Mucosa of rectum (tissue), 2 donors: ENCODE results near the gene SMIM36.
A peak's percentile ranks its signal among the peaks of the same experiment; 100 is the strongest.
"Not testable (repeated sequence)": the region's sequence is repeated elsewhere in the genome, so short reads cannot be mapped to it uniquely, and the experiment has no call there.

Experiments used
- H3K27ac ChIP-seq, 2 donors: one replicate each; pipeline ENCODE4 v1.7.0; 2013; ENCODE audit warnings: inconsistent platforms in 2 of 2, low read depth in 2 of 2, low read length in 2 of 2
- H3K27me3 ChIP-seq, 2 donors: one replicate each; pipeline ENCODE4 v1.7.0; 2013; ENCODE audit warnings: low read length in 2 of 2; ENCODE audit not compliant: control insufficient read depth in 2 of 2, insufficient read depth in 2 of 2
- H3K36me3 ChIP-seq, 2 donors: one replicate each; pipeline ENCODE4 v1.7.0; 2013; ENCODE audit warnings: low read length in 2 of 2; ENCODE audit not compliant: control insufficient read depth in 2 of 2, insufficient read depth in 2 of 2
- H3K4me1 ChIP-seq, 2 donors: one replicate each; pipeline ENCODE4 v1.7.0; 2013; ENCODE audit warnings: low read length in 2 of 2, mild to moderate bottlenecking in 1 of 2; ENCODE audit not compliant: control insufficient read depth in 2 of 2, insufficient read depth in 2 of 2
- H3K4me3 ChIP-seq, 2 donors: one replicate each; pipeline ENCODE4 v1.7.0; 2013; ENCODE audit warnings: low read length in 2 of 2
- H3K9ac ChIP-seq, 2 donors: one replicate each; pipeline ENCODE4 v1.7.0; 2013; ENCODE audit warnings: low read length in 2 of 2, low read depth in 1 of 2, mild to moderate bottlenecking in 1 of 2
- H3K9me3 ChIP-seq, 2 donors: one replicate each; pipeline ENCODE4 v1.7.0; 2013; ENCODE audit warnings: low read length in 2 of 2; ENCODE audit not compliant: control insufficient read depth in 2 of 2
- donor health status: healthy.
- donor health status: Normal muscosa, but diverticular disease.

The SMIM36 gene

DNA sequence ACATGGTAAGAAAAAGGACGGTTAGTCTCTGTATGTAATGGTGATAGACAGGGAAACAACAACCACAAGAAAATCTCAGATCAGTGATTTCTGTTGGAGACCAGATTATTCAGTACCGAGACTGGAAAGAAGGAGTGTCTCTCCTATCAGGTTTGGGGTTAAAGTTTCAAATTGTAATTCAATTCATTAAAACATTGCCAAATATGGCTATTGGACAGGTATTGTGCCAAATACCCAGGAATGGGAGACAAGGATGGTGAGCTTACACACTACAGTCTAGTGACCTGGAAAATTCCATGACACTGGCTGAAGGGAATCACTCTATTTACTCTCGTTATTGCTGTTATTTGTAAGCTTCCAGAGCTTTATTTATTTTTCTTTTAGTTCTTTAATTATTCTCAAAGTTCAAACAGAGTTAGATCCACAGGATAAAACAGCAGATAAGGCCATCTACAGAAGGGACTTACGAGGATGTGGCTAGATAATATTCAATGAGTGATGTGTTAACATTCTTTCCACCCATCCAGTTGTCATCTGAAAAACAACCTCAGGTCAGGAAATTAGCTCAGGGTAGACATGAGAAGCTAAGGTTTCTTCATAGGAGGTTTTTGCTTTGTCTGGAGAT lies 64.6 kb downstream of the SMIM36 start:
- no peaks in the 10 kb centered on the region for H3K9me3 ChIP-seq
- no peaks in the 10 kb centered on the region for H3K36me3 ChIP-seq
- no peaks in the 10 kb centered on the region for H3K27me3 ChIP-seq
- H3K9ac ChIP-seq = no peak overlapping the region
- no peak overlapping the region for H3K4me3 ChIP-seq
- H3K27ac ChIP-seq = peak overlapping the region in 1 of 2 donors; percentile 27
- H3K4me1 ChIP-seq = peaks cover 7 to 15% of the 10 kb centered on the region in 2 donors

GRCh38 chr17:55446004-55446403 lies 65.2 kb downstream of the SMIM36 start:
- not testable (repeated sequence) for H3K9me3 ChIP-seq, H3K36me3 ChIP-seq, H3K27me3 ChIP-seq, H3K4me3 ChIP-seq, H3K9ac ChIP-seq
- Histone ChIP-seq H3K27ac (peak overlapping the region in 1 of 2 donors; percentile 27), H3K4me1 (peaks cover 7 to 13% of the 10 kb centered on the region in 2 donors)

- no peaks in the 10 kb centered on the region for H3K27me3 ChIP-seq
- no peak overlapping the region for H3K27ac ChIP-seq
- no peaks in the 10 kb centered on the region for H3K9me3 ChIP-seq
- H3K4me1 ChIP-seq = peaks cover 0 to 7% of the 10 kb centered on the region in 2 donors
- H3K9ac ChIP-seq = no peak overlapping the region
- no peaks in the 10 kb centered on the region for H3K36me3 ChIP-seq
- H3K4me3 ChIP-seq = no peak overlapping the region
These were observed 66.5 kb downstream of the SMIM36 start for GRCh38 chr17:55444471-55445441.

GRCh38 chr17:55443904-55444303 lies 67.3 kb downstream of the SMIM36 start:
- Histone ChIP-seq H3K27me3 (no peaks in the 10 kb centered on the region), H3K4me3 (no peak overlapping the region), H3K9me3 (no peaks in the 10 kb centered on the region), H3K4me1 (peaks cover 0 to 3% of the 10 kb centered on the region in 2 donors), H3K9ac (no peak overlapping the region), H3K27ac (peak overlapping the region in 1 of 2 donors; percentile 17), H3K36me3 (no peaks in the 10 kb centered on the region)

DNA sequence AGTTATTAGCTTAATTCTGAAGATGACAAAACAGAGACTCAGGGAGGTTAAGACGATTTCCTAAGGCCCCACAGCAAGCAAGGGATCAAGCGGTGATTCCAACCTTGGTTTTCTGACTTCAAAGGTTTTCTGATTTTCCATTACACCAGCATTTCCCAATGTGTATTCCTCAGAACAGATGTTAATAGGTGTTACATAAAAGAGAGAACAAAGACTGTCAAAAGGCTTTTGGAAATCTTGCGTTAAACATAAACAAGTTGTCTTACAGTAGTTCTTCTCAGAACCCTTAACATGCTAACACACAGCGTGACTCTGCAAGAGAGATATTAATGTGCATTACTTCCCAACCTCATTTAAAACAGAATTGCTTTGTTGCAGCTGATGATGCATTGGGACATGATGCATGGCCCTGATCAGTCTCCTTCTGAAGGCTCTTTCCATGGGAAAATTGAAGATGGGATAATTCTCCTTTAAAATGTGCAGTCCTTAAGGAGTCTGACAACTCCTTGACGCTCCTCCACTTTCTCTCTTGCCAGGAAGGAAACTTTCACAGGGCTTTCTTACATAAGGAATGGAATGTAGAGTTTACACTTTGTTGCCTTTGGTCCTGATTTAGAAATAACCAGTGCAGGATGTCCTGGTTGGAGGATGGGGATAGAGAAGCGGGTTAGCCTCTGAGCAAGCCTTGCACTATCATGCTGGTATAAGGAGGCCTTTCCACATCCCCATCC lies 68.1 kb downstream of the SMIM36 start:
- Histone ChIP-seq H3K36me3 (no peaks in the 10 kb centered on the region), H3K9ac (no peak overlapping the region), H3K9me3 (no peaks in the 10 kb centered on the region), H3K4me1 (peaks cover 0 to 3% of the 10 kb centered on the region in 2 donors), H3K27me3 (no peaks in the 10 kb centered on the region), H3K4me3 (no peak overlapping the region), H3K27ac (peak overlapping the region in 1 of 2 donors; percentile 41)

DNA sequence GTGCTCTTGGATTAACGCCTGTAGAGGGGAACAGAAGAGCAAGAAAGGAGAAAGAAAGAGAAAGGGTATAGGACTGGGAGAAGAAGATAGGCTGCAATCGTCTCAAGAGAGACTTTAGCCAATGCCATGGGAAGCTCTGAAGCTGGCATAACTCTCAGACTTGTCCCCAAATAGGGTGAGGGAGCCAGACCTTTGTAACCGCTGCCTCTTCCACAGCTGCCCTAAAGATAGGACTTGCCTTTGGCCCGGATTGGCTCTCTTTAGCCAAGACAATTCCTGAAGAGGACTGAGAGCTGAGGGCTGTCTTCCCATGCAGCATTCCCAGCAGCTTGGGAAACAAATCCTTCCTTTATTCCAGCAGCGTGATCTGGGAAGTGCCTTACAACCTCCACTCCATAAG lies 68.8 kb downstream of the SMIM36 start:
- Histone ChIP-seq H3K4me1 (peaks cover 0 to 3% of the 10 kb centered on the region in 2 donors), H3K9me3 (no peaks in the 10 kb centered on the region), H3K27ac (peak overlapping the region in 1 of 2 donors; percentile 41), H3K27me3 (no peaks in the 10 kb centered on the region), H3K36me3 (no peaks in the 10 kb centered on the region), H3K9ac (no peak overlapping the region), H3K4me3 (no peak overlapping the region)

DNA sequence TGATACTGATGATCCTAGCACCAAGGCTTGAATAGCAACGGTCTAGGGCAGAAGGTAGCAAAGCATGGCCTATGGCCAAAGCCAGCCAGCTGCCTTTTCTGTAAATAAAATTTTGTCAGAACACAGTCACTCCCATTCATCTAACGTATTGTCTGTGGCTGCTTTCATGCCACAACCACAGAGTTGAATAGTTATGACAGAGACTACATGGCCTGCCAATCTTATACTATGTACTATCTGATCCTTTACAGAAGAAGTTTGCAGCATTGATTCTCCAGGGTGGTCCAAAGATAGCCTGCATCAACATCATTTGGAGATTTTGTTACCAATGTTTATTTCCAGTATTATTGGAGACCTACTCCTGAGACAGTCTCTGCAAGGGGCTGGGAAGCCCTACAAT lies 69.7 kb downstream of the SMIM36 start:
- Histone ChIP-seq H3K36me3 (no peaks in the 10 kb centered on the region), H3K9ac (no peak overlapping the region), H3K27me3 (no peaks in the 10 kb centered on the region), H3K9me3 (no peaks in the 10 kb centered on the region), H3K4me3 (no peak overlapping the region), H3K27ac (no peak overlapping the region), H3K4me1 (peaks cover 0 to 3% of the 10 kb centered on the region in 2 donors)

DNA sequence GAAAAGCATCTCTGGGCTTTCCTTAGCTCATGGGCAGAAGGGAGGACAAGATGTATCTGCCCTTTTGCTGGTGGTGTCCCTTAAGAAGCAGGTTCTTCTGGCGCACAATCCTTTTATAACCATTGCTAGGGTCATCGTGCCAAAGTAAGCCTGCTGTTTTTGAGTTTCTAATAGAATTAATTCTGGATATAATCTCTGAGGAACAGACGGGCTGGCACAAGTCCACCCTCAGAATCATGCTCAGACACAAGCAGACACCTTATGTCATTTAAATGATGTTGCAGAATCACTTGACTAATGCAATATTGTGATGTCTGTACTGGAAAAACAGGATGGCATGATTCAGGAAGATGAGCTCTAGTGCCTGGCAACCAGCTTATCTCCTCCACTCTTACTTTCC lies 70.9 kb downstream of the SMIM36 start:
- Histone ChIP-seq H3K27ac (no peak overlapping the region), H3K4me1 (peaks cover 0 to 3% of the 10 kb centered on the region in 2 donors), H3K36me3 (no peaks in the 10 kb centered on the region), H3K9me3 (no peaks in the 10 kb centered on the region), H3K4me3 (no peak overlapping the region), H3K27me3 (no peaks in the 10 kb centered on the region), H3K9ac (no peak overlapping the region)

DNA sequence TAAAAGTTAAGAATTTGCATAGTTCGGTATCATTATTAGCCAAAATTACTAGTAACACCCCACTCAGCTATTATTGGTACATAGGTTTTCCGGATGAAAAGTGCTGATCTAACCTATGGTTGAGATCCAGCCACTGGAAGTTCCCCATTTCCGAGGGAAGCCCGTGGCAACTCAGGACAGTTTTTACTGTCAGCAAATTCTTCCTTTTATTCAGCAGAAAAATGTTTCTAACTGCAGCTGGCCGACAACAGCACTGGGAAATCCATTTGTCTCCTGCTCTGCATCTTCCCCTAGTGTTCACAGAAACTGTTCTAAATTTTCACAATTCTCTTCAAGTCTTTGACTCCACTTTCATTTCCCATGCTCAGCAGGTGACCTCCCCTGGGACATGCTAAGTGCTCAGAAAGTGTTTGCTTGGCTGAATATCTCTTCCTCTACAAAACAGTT lies 74.1 kb downstream of the SMIM36 start:
- H3K9ac ChIP-seq = no peak overlapping the region
- H3K27ac ChIP-seq = peak overlapping the region; percentile 23 to 42
- H3K27me3 ChIP-seq = no peaks in the 10 kb centered on the region
- H3K9me3 ChIP-seq = no peaks in the 10 kb centered on the region
- H3K4me3 ChIP-seq = no peak overlapping the region
- H3K4me1 ChIP-seq = peaks cover 14 to 18% of the 10 kb centered on the region in 2 donors
- H3K36me3 ChIP-seq = no peaks in the 10 kb centered on the region
